A549 (cell line): Measurements from ENCODE around the gene PXK. TPM values are rescaled to one million over a fixed set of nuclear protein-coding genes. Genes with fewer than 3 reads are reported as not detected.

Source experiments
- ATAC-seq, 2 experiments: fragments of 200-7000 bp in 1 of 2; fragments of >200 bp in 1 of 2; cut with Nextera tagmentation in 1 of 2; cut with Tn5 transposase in 1 of 2; 3 replicates each; pipeline versions ENCODE4 v1.8.0 to v1.9.1; 2018 to 2020; ENCODE audit warnings: mild to moderate bottlenecking in 1 of 2, moderate library complexity in 1 of 2
- CTCF ChIA-PET: fragments of 300-600 bp; sonication (Branson Sonifier 250); formaldehyde crosslinking; extraction: SDS; loops from one replicate; lab custom pipeline; 2021; ENCODE audit warnings: antibody characterized with exemption, inconsistent platforms; lab: Yijun Ruan, JAX
- POLR2A ChIA-PET: fragments of 350-600 bp; formaldehyde crosslinking; extraction: SDS; loops from one replicate; lab custom pipeline; 2021; ENCODE audit warnings: antibody characterized with exemption, inconsistent platforms; lab: Yijun Ruan, JAX
- DNase-seq, 2 experiments: peaks; one replicate each; pipeline versions ENCODE4 v3.0.0 to v3.0.0-alpha.2; 2011 to 2016; ENCODE audit warnings: low read depth in 1 of 2, low spot score in 1 of 2
- FAIRE-seq: peaks from 2 replicates; lab custom pipeline; 2011; peaks lifted over from hg19 to GRCh38; lab: Jason Lieb, UNC
- H3K27ac ChIP-seq, 2 experiments: fragments of >200 bp; sonication (Bioruptor Twin); formaldehyde crosslinking; 3 replicates each; pipeline ENCODE4 v1.5.1; 2016 to 2017
- H3K4me1 ChIP-seq: fragments of >200 bp; sonication (Bioruptor Twin); formaldehyde crosslinking; 3 replicates; pipeline ENCODE4 v1.6.1; 2016
- H3K4me2 ChIP-seq: fragments of >200 bp; sonication (Bioruptor Twin); formaldehyde crosslinking; 3 replicates; pipeline ENCODE4 v1.6.1; 2016
- H3K4me3 ChIP-seq: fragments of >200 bp; sonication (Bioruptor Twin); formaldehyde crosslinking; 3 replicates; pipeline ENCODE4 v1.5.1; 2016
- H3K9me3 ChIP-seq: fragments of >200 bp; sonication (Bioruptor Twin); formaldehyde crosslinking; 3 replicates; pipeline ENCODE4 v1.6.1; 2016
- CBX8 ChIP-seq: fragments of 200-600 bp; sonication (generic); IDR thresholded peaks from 2 replicates; pipeline ENCODE4 v1.6.1; 2016
- CEBPB ChIP-seq, 2 experiments: fragments of >200 bp in 1 of 2; sonication (Bioruptor Twin) in 1 of 2; formaldehyde crosslinking in 1 of 2; IDR thresholded peaks; 2 replicates each; pipeline ENCODE4 v1.6.1; 2012 to 2016
- CHD2 ChIP-seq: fragments of 150-350 bp; IDR thresholded peaks from 2 replicates; pipeline ENCODE4 v1.6.1; 2014; ENCODE audit warnings: low read length; ENCODE audit not compliant: partially characterized antibody
- EHMT2 ChIP-seq: fragments of 200-600 bp; sonication (generic); IDR thresholded peaks from 2 replicates; pipeline ENCODE4 v1.6.1; 2016; ENCODE audit warnings: antibody characterized with exemption, low read depth, mild to moderate bottlenecking, moderate library complexity
- ESRRA ChIP-seq: fragments of 150-350 bp; IDR thresholded peaks from 2 replicates; pipeline ENCODE4 v1.6.1; 2014; ENCODE audit warnings: mild to moderate bottlenecking, low read length, borderline replicate concordance
- FOSL2 ChIP-seq, 2 experiments: fragments of 450-650 bp in 1 of 2; fragments of >200 bp in 1 of 2; sonication (Bioruptor Twin) in 1 of 2; formaldehyde crosslinking; IDR thresholded peaks; 2 replicates each; pipeline versions ENCODE4 v1.5.0 to v1.6.1; 2016 to 2020; ENCODE audit warnings: mild to moderate bottlenecking in 1 of 2, moderate library complexity in 1 of 2
- HOXA7 ChIP-seq: fragments of 250-450 bp; sonication (Bioruptor Pico); IDR thresholded peaks from 2 replicates; pipeline ENCODE4 v1.5.0; 2020; ENCODE audit warnings: mild to moderate bottlenecking, moderate library complexity
- HOXB13 ChIP-seq: fragments of 250-450 bp; sonication (Bioruptor Pico); IDR thresholded peaks from 2 replicates; pipeline ENCODE4 v1.5.0; 2020; ENCODE audit warnings: low read depth, mild to moderate bottlenecking, moderate library complexity
- JUN ChIP-seq, 2 experiments: fragments of >200 bp; sonication (Bioruptor Twin); formaldehyde crosslinking; IDR thresholded peaks; 2 replicates in 1 of 2; 3 replicates in 1 of 2; pipeline ENCODE4 v1.6.1; 2016 to 2017
- MAFK ChIP-seq: fragments of 450-650 bp; IDR thresholded peaks from 2 replicates; pipeline ENCODE4 v1.6.1; 2014; ENCODE audit not compliant: partially characterized antibody
- MAX ChIP-seq: IDR thresholded peaks from 2 replicates; pipeline ENCODE4 v1.6.1; 2012
- MAZ ChIP-seq: fragments of 150-350 bp; IDR thresholded peaks from 2 replicates; pipeline ENCODE4 v1.6.1; 2014; ENCODE audit warnings: antibody characterized with exemption, low read depth, low read length, borderline replicate concordance
- NR3C1 ChIP-seq: fragments of >200 bp; sonication (Bioruptor Twin); formaldehyde crosslinking; IDR thresholded peaks from 3 replicates; pipeline ENCODE4 v1.6.1; 2017
- PBX3 ChIP-seq: IDR thresholded peaks from 2 replicates; pipeline ENCODE4 v1.6.1; 2012
- SMC3 ChIP-seq: fragments of >200 bp; sonication (Bioruptor Twin); formaldehyde crosslinking; IDR thresholded peaks from 3 replicates; pipeline ENCODE4 v1.6.1; 2018; ENCODE audit warnings: inconsistent platforms
- TFCP2L1 ChIP-seq: fragments of 250-450 bp; sonication (Bioruptor Pico); IDR thresholded peaks from 2 replicates; pipeline ENCODE4 v1.5.0; 2021; ENCODE audit warnings: mild to moderate bottlenecking
- WGBS: methylation state at CpG from one replicate; pipeline ENCODE4 v1.1.6; 2017; ENCODE audit errors: missing lambda C conversion rate; 5-methylcytosine and 5-hydroxymethylcytosine counted together
- polyA plus RNA-seq, 4 experiments: library from polyadenylated mRNA; depleted of rRNA in 3 of 4; stranded (reverse); fragments of >200 nt; fragmentation: RNase III in 1 of 4; extraction: RNeasy Plus Mini Kit Qiagen cat#74134 plus additional on column Dnase treatment in 1 of 4; gene quantifications; 2 replicates in 3 of 4; 3 replicates in 1 of 4; pipeline ENCODE4 v1.2.3, GENCODE V29; 2011 to 2017
- TF ChIP-seq, protein P1 (sequence below): fragments of 250-450 bp; sonication (Bioruptor Pico); IDR thresholded peaks from 2 replicates; pipeline ENCODE4 v1.5.0; 2020; ENCODE audit warnings: low read depth, mild to moderate bottlenecking, moderate library complexity
- TF ChIP-seq, protein P2 (sequence below): IDR thresholded peaks from 2 replicates; pipeline ENCODE4 v1.6.1; 2012; ENCODE audit warnings: low read depth, borderline replicate concordance
- TF ChIP-seq, protein P3 (sequence below): fragments of 450-650 bp; IDR thresholded peaks from 2 replicates; pipeline ENCODE4 v1.6.1; 2014; ENCODE audit warnings: antibody characterized with exemption

PXK gene
- polyA plus RNA-seq, 2 of the 4 experiments (the other 2 are of a cell fraction) = 4.4 to 10.5 TPM

GRCh38 chr3:58334013-58334321 is 1.3 kb downstream of the PXK start:
- ChIA-PET POLR2A (no interaction called here), CTCF (interaction anchor here (0.8 to 2.4 kb wide), 7 partner anchors 11 to 117 kb away, joined by 3 to 9 read pairs (median 4); partner anchors contain the start of genes HTD2 and RPP14)
- no peaks in the 10 kb centered on the region for H3K9me3 ChIP-seq
- peaks cover 24% of the 10 kb centered on the region for H3K4me1 ChIP-seq
- ATAC-seq (no peak), DNase-seq (no peak), FAIRE-seq (no peak)
- peak overlapping the region; percentile 80; the same call in 2 of the 3 replicates for H3K4me3 ChIP-seq
- WGBS = 33% methylated on average over 4 of the region's 4 CpGs
- peak overlapping the region; percentile 87 for H3K4me2 ChIP-seq
- TF ChIP-seq EHMT2 (no peak), CBX8 (no peak), JUN (IDR thresholded peaks at IDR 0.05) (no peak), MAX (no peak), CHD2 (no peak)
- TF ChIP-seq, protein P1, sequence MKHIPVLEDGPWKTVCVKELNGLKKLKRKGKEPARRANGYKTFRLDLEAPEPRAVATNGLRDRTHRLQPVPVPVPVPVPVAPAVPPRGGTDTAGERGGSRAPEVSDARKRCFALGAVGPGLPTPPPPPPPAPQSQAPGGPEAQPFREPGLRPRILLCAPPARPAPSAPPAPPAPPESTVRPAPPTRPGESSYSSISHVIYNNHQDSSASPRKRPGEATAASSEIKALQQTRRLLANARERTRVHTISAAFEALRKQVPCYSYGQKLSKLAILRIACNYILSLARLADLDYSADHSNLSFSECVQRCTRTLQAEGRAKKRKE (CRISPR knock-in tag) = no peak
- TF ChIP-seq, protein P2, sequence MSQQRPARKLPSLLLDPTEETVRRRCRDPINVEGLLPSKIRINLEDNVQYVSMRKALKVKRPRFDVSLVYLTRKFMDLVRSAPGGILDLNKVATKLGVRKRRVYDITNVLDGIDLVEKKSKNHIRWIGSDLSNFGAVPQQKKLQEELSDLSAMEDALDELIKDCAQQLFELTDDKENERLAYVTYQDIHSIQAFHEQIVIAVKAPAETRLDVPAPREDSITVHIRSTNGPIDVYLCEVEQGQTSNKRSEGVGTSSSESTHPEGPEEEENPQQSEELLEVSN = no peak
- H3K27ac ChIP-seq = no peak overlapping the region

DNA sequence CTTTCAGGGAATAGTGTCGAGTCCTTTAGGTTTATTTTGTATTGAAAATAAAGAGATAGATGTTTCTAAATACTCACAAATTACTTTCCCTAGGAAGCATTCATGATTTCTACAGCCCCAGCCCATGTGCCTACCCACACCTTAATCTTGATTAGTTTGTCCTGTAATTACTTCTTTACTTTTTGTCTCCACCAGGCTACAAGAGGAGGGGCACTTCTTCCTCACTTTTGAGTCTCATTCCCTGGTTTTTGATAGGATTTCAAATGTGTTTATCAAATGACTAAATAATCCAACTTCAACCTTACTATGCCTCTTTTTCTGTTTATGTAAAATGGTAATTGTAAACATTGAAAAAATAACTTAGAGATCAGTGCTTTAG is 1.8 kb downstream of the PXK start:
- Histone ChIP-seq H3K27ac (peak overlapping the region in 1 of 2 experiments; percentile 79; a peak in 1 of 6 replicates), H3K9me3 (no peaks in the 10 kb centered on the region), H3K4me3 (no peak overlapping the region), H3K4me1 (peaks cover 24% of the 10 kb centered on the region), H3K4me2 (peak overlapping the region; percentile 87; the same call in 2 of the 3 replicates)
- ChIA-PET CTCF (interaction anchor here (1.6 to 2.4 kb wide), 3 partner anchors 10 to 81 kb away, joined by 4 to 9 read pairs (median 8); partner anchors contain the start of genes HTD2 and RPP14), POLR2A (interaction anchor here (1.0 kb wide), 1 partner anchor 49 kb away, joined by 3 read pairs; no protein-coding TSS in a partner anchor)
- FAIRE-seq (no peak), DNase-seq (no peak), ATAC-seq (no peak)
- TF ChIP-seq HOXA7 = no peak
- TF ChIP-seq CEBPB (IDR thresholded peaks at IDR 0.05) = no peak
- no peak for TF ChIP-seq SMC3
- no peak for TF ChIP-seq ESRRA
- TF ChIP-seq, protein P1 (CRISPR knock-in tag) = no peak
- 61% methylated on average over 1 of the region's 1 CpG for WGBS

DNA sequence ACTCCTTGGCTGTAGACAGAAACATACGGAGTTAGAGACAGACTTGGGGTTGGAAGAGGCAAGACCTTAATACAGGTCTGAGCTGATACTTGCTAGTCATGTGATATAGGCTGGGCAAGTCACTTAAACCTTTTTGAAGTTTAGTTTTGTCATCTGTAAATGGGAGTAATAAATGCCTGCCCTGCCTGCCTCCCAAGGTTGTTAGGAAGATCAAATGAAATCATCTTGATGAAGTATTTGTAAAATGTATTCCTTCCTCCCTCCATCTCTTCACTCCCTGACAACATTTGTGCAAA is 2.9 kb downstream of the PXK start:
- Histone ChIP-seq H3K4me3 (no peak overlapping the region), H3K27ac (peak overlapping the region; percentile 66 to 79; a peak in 5 of 6 replicates), H3K9me3 (no peaks in the 10 kb centered on the region), H3K4me2 (peak overlapping the region; percentile 87), H3K4me1 (peaks cover 24% of the 10 kb centered on the region)
- 92% methylated on average over 1 of the region's 1 CpG for WGBS
- CTCF ChIA-PET = interaction anchor here (0.6 to 2.4 kb wide), 6 partner anchors 12 to 198 kb away, joined by 4 to 9 read pairs (median 5); no protein-coding TSS in a partner anchor
- ATAC-seq (no peak), DNase-seq (no peak), FAIRE-seq (no peak)
- TF ChIP-seq MAFK = no peak
- TF ChIP-seq FOSL2 (IDR thresholded peaks at IDR 0.05) = no peak
- no peak for TF ChIP-seq FOSL2 (CRISPR knock-in tag; IDR thresholded peaks at IDR 0.05)
- no peak for TF ChIP-seq HOXB13 (CRISPR knock-in tag)
- no peak for TF ChIP-seq MAZ
- no peak for TF ChIP-seq PBX3
- TF ChIP-seq EHMT2 = no peak
- no peak for TF ChIP-seq NR3C1
- TF ChIP-seq, protein P3, sequence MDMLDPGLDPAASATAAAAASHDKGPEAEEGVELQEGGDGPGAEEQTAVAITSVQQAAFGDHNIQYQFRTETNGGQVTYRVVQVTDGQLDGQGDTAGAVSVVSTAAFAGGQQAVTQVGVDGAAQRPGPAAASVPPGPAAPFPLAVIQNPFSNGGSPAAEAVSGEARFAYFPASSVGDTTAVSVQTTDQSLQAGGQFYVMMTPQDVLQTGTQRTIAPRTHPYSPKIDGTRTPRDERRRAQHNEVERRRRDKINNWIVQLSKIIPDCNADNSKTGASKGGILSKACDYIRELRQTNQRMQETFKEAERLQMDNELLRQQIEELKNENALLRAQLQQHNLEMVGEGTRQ = no peak
- no peak for TF ChIP-seq TFCP2L1 (CRISPR knock-in tag)
- POLR2A ChIA-PET = interaction anchor here (0.9 to 1.0 kb wide), 2 partner anchors 48 to 165 kb away, joined by 3 read pairs; no protein-coding TSS in a partner anchor
